Measurements from ENCODE around the gene ATP2B3.

- TF ChIP-seq CTCF (IDR thresholded peaks at IDR 0.05) (no peak), POLR2A (IDR thresholded peaks at IDR 0.05) (no peak)
Observed at GRCh38 chrX:153522259-153522658, 4.8 kb downstream of the ATP2B3 start.

Measured in heart left ventricle (tissue), 13 donors.